IMR-90 (cell line): ENCODE results near the gene ZNF618. TPM values are rescaled to one million over a fixed set of nuclear protein-coding genes. Genes with fewer than 3 reads are reported as not detected.
"Not testable (repeated sequence)": the region's sequence is repeated elsewhere in the genome, so short reads cannot be mapped to it uniquely, and the experiment has no call there.

Experiments used
- ATAC-seq: fragments of 200-7000 bp; cut with Tn5 transposase; 2 replicates; pipeline ENCODE4 v1.9.1; 2020; ENCODE audit warnings: low read depth, mild to moderate bottlenecking, moderate library complexity
- BruUV-seq: library from RNA; stranded (reverse); fragments of 400-500 nt; replicated peaks from 2 replicates; lab custom pipeline; 2021; lab: Mats Ljungman, UMichigan
- CTCF ChIA-PET: fragments of 300-600 bp; formaldehyde crosslinking; extraction: SDS; loops from one replicate; lab custom pipeline; 2021; ENCODE audit warnings: antibody characterized with exemption; lab: Yijun Ruan, JAX
- POLR2A ChIA-PET: fragments of 300-600 bp; sonication (Branson Sonifier 250); formaldehyde crosslinking; loops from one replicate; lab custom pipeline; 2022; ENCODE audit warnings: antibody characterized with exemption; ENCODE audit not compliant: unreplicated experiment; lab: Charles Lee
- DNase-seq: peaks from one replicate; pipeline ENCODE4 v3.0.0; 2013
- H2AFZ ChIP-seq: replicated peaks from 2 replicates; pipeline ENCODE3; 2013; ENCODE audit warnings: low read length, mild to moderate bottlenecking; ENCODE audit not compliant: poor library complexity
- H2AK5ac ChIP-seq: 2 replicates; pipeline ENCODE4 v1.6.1; 2013; ENCODE audit warnings: low read depth, low read length, inconsistent platforms
- H2AK9ac ChIP-seq: replicated peaks from 2 replicates; pipeline ENCODE3; 2013; ENCODE audit warnings: mild to moderate bottlenecking, low read depth, low read length, moderate library complexity; ENCODE audit not compliant: poor library complexity
- H2BK120ac ChIP-seq: 2 replicates; pipeline ENCODE4 v1.6.1; 2013; ENCODE audit warnings: low read depth, low read length, inconsistent platforms
- H2BK15ac ChIP-seq: 3 replicates; pipeline ENCODE4 v1.6.1; 2013; ENCODE audit warnings: low read depth, low read length, inconsistent platforms
- H2BK20ac ChIP-seq: 2 replicates; pipeline ENCODE4 v1.6.1; 2013; ENCODE audit warnings: low read depth, mild to moderate bottlenecking, inconsistent platforms, low read length, moderate library complexity
- H2BK5ac ChIP-seq: 2 replicates; pipeline ENCODE4 v1.6.1; 2013; ENCODE audit warnings: mild to moderate bottlenecking, low read depth, low read length, inconsistent platforms; ENCODE audit not compliant: poor library complexity, severe bottlenecking
- H3K14ac ChIP-seq: replicated peaks from 2 replicates; pipeline ENCODE4 v1.6.1; 2013; ENCODE audit warnings: low read depth, low read length, inconsistent platforms
- H3K18ac ChIP-seq: 2 replicates; pipeline ENCODE4 v1.6.1; 2013; ENCODE audit warnings: low read depth, low read length, control low read depth
- H3K23ac ChIP-seq: 2 replicates; pipeline ENCODE4 v1.6.1; 2013; ENCODE audit warnings: low read depth, low read length, inconsistent platforms
- H3K27ac ChIP-seq: 2 replicates; pipeline ENCODE4 v1.5.1; 2013; ENCODE audit warnings: mild to moderate bottlenecking, control low read depth, low read length; ENCODE audit not compliant: insufficient read depth
- H3K27me3 ChIP-seq: 2 replicates; pipeline ENCODE4 v1.6.1; 2013; ENCODE audit warnings: low read length; ENCODE audit not compliant: control insufficient read depth, insufficient read depth
- H3K36me3 ChIP-seq: 2 replicates; pipeline ENCODE4 v1.6.1; 2013; ENCODE audit warnings: low read length, mixed read lengths; ENCODE audit not compliant: control insufficient read depth, insufficient read depth
- H3K4ac ChIP-seq: 2 replicates; pipeline ENCODE4 v1.6.1; 2013; ENCODE audit warnings: low read depth, low read length, inconsistent platforms
- H3K4me1 ChIP-seq: 2 replicates; pipeline ENCODE4 v1.6.1; 2013; ENCODE audit warnings: low read length, mixed read lengths; ENCODE audit not compliant: control insufficient read depth, insufficient read depth
- H3K4me2 ChIP-seq: 2 replicates; pipeline ENCODE4 v1.6.1; 2013; ENCODE audit warnings: low read depth, mild to moderate bottlenecking, control low read depth, low read length, moderate library complexity
- H3K4me3 ChIP-seq: 2 replicates; pipeline ENCODE4 v1.5.1; 2013; ENCODE audit warnings: low read depth, mild to moderate bottlenecking, control low read depth, low read length, moderate library complexity; ENCODE audit not compliant: insufficient read depth
- H3K56ac ChIP-seq: 2 replicates; pipeline ENCODE4 v1.6.1; 2013; ENCODE audit warnings: low read length, inconsistent platforms; ENCODE audit not compliant: insufficient read depth; ENCODE audit errors: extremely low read depth
- H3K79me1 ChIP-seq, 2 experiments: 2 replicates each; pipeline ENCODE4 v1.6.1; 2013; ENCODE audit warnings: low read length in 2 of 2, inconsistent platforms in 1 of 2, low read depth in 1 of 2
- H3K9ac ChIP-seq: 2 replicates; pipeline ENCODE4 v1.6.1; 2013; ENCODE audit warnings: low read depth, low read length, control low read depth
- H3K9me1 ChIP-seq: 2 replicates; pipeline ENCODE4 v1.6.1; 2013; ENCODE audit warnings: low read length, inconsistent platforms; ENCODE audit not compliant: insufficient read depth
- H3K9me3 ChIP-seq: 2 replicates; pipeline ENCODE4 v1.6.1; 2013; ENCODE audit warnings: low read length; ENCODE audit not compliant: control insufficient read depth, insufficient read depth
- H4K20me1 ChIP-seq: 2 replicates; pipeline ENCODE4 v1.6.1; 2013; ENCODE audit warnings: low read length, inconsistent platforms; ENCODE audit not compliant: insufficient read depth
- H4K5ac ChIP-seq: 2 replicates; pipeline ENCODE4 v1.6.1; 2013; ENCODE audit warnings: mild to moderate bottlenecking, low read depth, low read length, control low read depth
- H4K8ac ChIP-seq, 2 experiments: 2 replicates each; pipeline ENCODE4 v1.6.1; 2013; ENCODE audit warnings: low read depth in 2 of 2, low read length in 2 of 2, control low read depth in 1 of 2, inconsistent platforms in 1 of 2
- H4K91ac ChIP-seq: 2 replicates; pipeline ENCODE4 v1.6.1; 2013; ENCODE audit warnings: low read depth, low read length, inconsistent platforms; ENCODE audit not compliant: insufficient read depth
- CTCF ChIP-seq: conservative IDR thresholded peaks from 2 replicates; pipeline ENCODE4 v1.5.1; 2012; ENCODE audit warnings: mild to moderate bottlenecking, low read depth, low read length, improper control_type of control experiment
- MAFK ChIP-seq: IDR thresholded peaks from 2 replicates; pipeline ENCODE4 v1.6.1; 2012; ENCODE audit warnings: low read depth, low read length, improper control_type of control experiment
- MXI1 ChIP-seq: IDR thresholded peaks from 2 replicates; pipeline ENCODE4 v1.6.1; 2012; ENCODE audit warnings: low read depth, mild to moderate bottlenecking, low read length, moderate library complexity, borderline replicate concordance
- POLR2A ChIP-seq: IDR thresholded peaks from 2 replicates; pipeline ENCODE4 v1.6.1; 2012; ENCODE audit warnings: mild to moderate bottlenecking, low read depth, low read length
- RCOR1 ChIP-seq: IDR thresholded peaks from 2 replicates; pipeline ENCODE4 v1.6.1; 2012; ENCODE audit warnings: mild to moderate bottlenecking, low read length, improper control_type of control experiment; ENCODE audit not compliant: insufficient replicate concordance
- RFX5 ChIP-seq: IDR thresholded peaks from 2 replicates; pipeline ENCODE4 v1.8.0; 2012; ENCODE audit warnings: low read depth, mild to moderate bottlenecking, low read length, moderate library complexity
- WGBS, 2 experiments: methylation state at CpG; one replicate each; pipeline versions ENCODE4 v1.1.5 to v1.1.7; 2013; ENCODE audit warnings: missing lambda C conversion rate in 2 of 2; ENCODE audit not compliant: insufficient read length in 1 of 2; ENCODE audit errors: extremely low coverage in 2 of 2; 5-methylcytosine and 5-hydroxymethylcytosine counted together
- dilution Hi-C: fragments of 300-500 bp; cut with HindIII; formaldehyde crosslinking; loops from one replicate; pipeline ENCODE4 v1.14.3; 2018; ENCODE audit warnings: low sequenced_read_pairs; ENCODE audit not compliant: unreplicated experiment
- in situ Hi-C: fragments of 300-500 bp; cut with MboI; formaldehyde crosslinking; loops from 3 replicates; pipeline ENCODE4 v1.14.3; 2019; ENCODE audit warnings: low sequenced_read_pairs, inconsistent platforms, mixed read lengths
- intact Hi-C: fragments of 100-400 bp; cut with micrococcal nuclease; formaldehyde crosslinking; loops from 2 replicates; pipeline ENCODE4 v1.10.0; 2022
- polyA plus RNA-seq, 3 experiments: library from polyadenylated mRNA; depleted of rRNA; stranded (reverse); fragments of >200 nt; gene quantifications; 2 replicates each; pipeline ENCODE4 v1.2.3, GENCODE V29; 2012; ENCODE audit warnings: low replicate concordance in 1 of 3
- total RNA-seq: library from RNA; depleted of rRNA; stranded (reverse); fragments of >200 nt; gene quantifications from 2 replicates; pipeline ENCODE4 v1.2.3, GENCODE V29; 2012

ZNF618 gene
- total and polyA plus RNA-seq, 2 of the 4 experiments (the other 2 are of a cell fraction) = 8.2 to 9.4 TPM

DNA sequence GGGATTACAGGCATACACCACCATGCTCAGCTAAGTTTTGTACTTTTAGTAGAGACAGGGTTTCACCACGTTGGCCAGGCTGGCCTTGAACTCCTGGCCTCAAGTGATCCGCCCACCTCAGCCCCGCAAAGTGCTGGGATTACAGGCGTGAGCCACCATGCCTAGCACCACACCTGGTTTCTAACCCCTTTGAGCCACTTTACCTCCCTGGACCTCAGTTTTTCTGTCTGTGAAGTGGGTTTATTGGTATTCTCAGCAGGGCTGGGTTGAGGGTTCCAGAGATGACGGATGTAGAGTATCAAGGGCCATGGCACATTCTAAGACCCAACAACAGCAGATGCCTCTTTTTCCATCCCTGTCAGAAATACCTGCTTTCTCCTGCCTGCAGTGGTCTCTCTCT, 163.4 kb downstream of the ZNF618 start:
- Histone ChIP-seq H3K4ac (no peak overlapping the region), H2AK9ac (no peak overlapping the region), H4K20me1 (no peaks in the 10 kb centered on the region), H3K27ac (no peak overlapping the region), H3K14ac (no peak overlapping the region), H2BK5ac (no peak overlapping the region), H3K9me1 (no peaks in the 10 kb centered on the region), H3K56ac (no peak overlapping the region), H4K91ac (no peak overlapping the region), H3K4me1 (no peaks in the 10 kb centered on the region), H3K36me3 (peaks cover 40% of the 10 kb centered on the region), H3K23ac (no peak overlapping the region), H3K27me3 (no peaks in the 10 kb centered on the region), H4K8ac (no peak overlapping the region), H3K79me1 (no peaks in the 10 kb centered on the region; a peak in 1 of 4 replicates), H2AK5ac (no peak overlapping the region), H3K9ac (no peak overlapping the region), H3K9me3 (no peaks in the 10 kb centered on the region), H4K5ac (no peak overlapping the region), H2BK120ac (no peak overlapping the region), H2BK15ac (no peak overlapping the region), H3K4me2 (no peak overlapping the region), H2BK20ac (no peak overlapping the region), H3K4me3 (no peak overlapping the region), H2AFZ (no peak overlapping the region), H3K18ac (no peak overlapping the region)
- ATAC-seq (no peak), DNase-seq (no peak)
- ChIA-PET CTCF (no interaction called here), POLR2A (no interaction called here)
- BruUV-seq = no TSS peak
- in situ Hi-C loops (no loop called here), dilution Hi-C loops (no loop called here), intact Hi-C loops (no loop called here)
- 80% methylated on average over 1 of the region's 5 CpGs; no CpG with 5 or more reads in 1 of the 2 experiments for WGBS, 2 experiments
- TF ChIP-seq RCOR1 (no peak), MAFK (no peak), RFX5 (no peak), MXI1 (no peak), CTCF (no peak), POLR2A (no peak)

GRCh38 chr9:114043660-114044059, 167.6 kb downstream of the ZNF618 start:
- H3K14ac ChIP-seq, intact Hi-C loops, dilution Hi-C loops, H3K23ac ChIP-seq, H3K9ac ChIP-seq, H3K9me3 ChIP-seq, H3K4me3 ChIP-seq, H4K91ac ChIP-seq, H2BK5ac ChIP-seq, POLR2A ChIA-PET, H4K20me1 ChIP-seq, H2BK15ac ChIP-seq, H3K56ac ChIP-seq, ATAC-seq, H3K4ac ChIP-seq, H3K18ac ChIP-seq, H2AK5ac ChIP-seq, H3K4me2 ChIP-seq, DNase-seq, BruUV-seq, H3K9me1 ChIP-seq, H3K27ac ChIP-seq, H3K27me3 ChIP-seq, H4K5ac ChIP-seq, H2AFZ ChIP-seq, H2BK120ac ChIP-seq, H4K8ac ChIP-seq, in situ Hi-C loops, CTCF ChIA-PET, H3K4me1 ChIP-seq, H2AK9ac ChIP-seq, H2BK20ac ChIP-seq: not testable (repeated sequence)
- H3K79me1 ChIP-seq = peaks cover 0 to 10% of the 10 kb centered on the region in 2 experiments; a peak in 2 of 4 replicates
- peaks cover 15% of the 10 kb centered on the region for H3K36me3 ChIP-seq
